Activated CD4-positive, alpha-beta T cell treated with anti-CD3 and anti-CD28 coated beads, Interleukin-2, amount 10 ng/mL, durations not matched to agents 7 days and 5 days (primary cell): ENCODE measurements around the gene CRIP3. TPM values are rescaled to one million over a fixed set of nuclear protein-coding genes. Genes with fewer than 3 reads are reported as not detected.

Experiments used
- total RNA-seq, 2 experiments: library from RNA; stranded (reverse); gene quantifications; one replicate each; pipeline ENCODE4 v1.2.3, GENCODE V29; 2021

CRIP3 gene
- total RNA-seq, 2 experiments from 2014 or later, result 0.67 TPM; not detected in 1

Other genes with a start within 250 kb of the CRIP3 start
- 10 to 100 TPM; 53.9 to 59.3 TPM for gene MRPL2, start 249.4 kb downstream of the CRIP3 start, total RNA-seq
- 10 to 100 TPM; 12.7 to 17.0 TPM for gene KLC4, start 249.2 kb downstream of the CRIP3 start, total RNA-seq
- 1 to 10 TPM; 1.3 to 1.9 TPM for gene PTK7, start 232.5 kb downstream of the CRIP3 start, total RNA-seq
- 10 to 100 TPM; 40.8 to 41.9 TPM for gene SRF, start 137.6 kb downstream of the CRIP3 start, total RNA-seq
- gene CUL9, start 126.6 kb downstream of the CRIP3 start, total RNA-seq, result 10 to 100 TPM; 57.8 to 60.7 TPM
- gene DNPH1, start 79.3 kb downstream of the CRIP3 start, total RNA-seq, result 10 to 100 TPM; 36.7 to 48.6 TPM
- under 1 TPM; 0.07 to 0.12 TPM for gene TTBK1, start 65.3 kb downstream of the CRIP3 start, total RNA-seq
- gene SLC22A7, start 10.6 kb downstream of the CRIP3 start, total RNA-seq, result not detected
- gene ZNF318, start 60.8 kb upstream of the CRIP3 start, total RNA-seq, result 10 to 100 TPM; 12.8 to 14.5 TPM
- gene ABCC10, start 118.7 kb upstream of the CRIP3 start, total RNA-seq, result 10 to 100 TPM; 47.1 to 53.2 TPM
- gene DLK2, start 146.7 kb upstream of the CRIP3 start, total RNA-seq, result not detected
- 10 to 100 TPM; 36.5 to 41.8 TPM for gene TJAP1, start 168.7 kb upstream of the CRIP3 start, total RNA-seq
- gene LRRC73, start 201.5 kb upstream of the CRIP3 start, total RNA-seq, result under 1 TPM; 0.48 to 0.52 TPM
- gene YIPF3, start 208.1 kb upstream of the CRIP3 start, total RNA-seq, result 10 to 100 TPM; 68.1 to 71.7 TPM
- gene POLR1C, start 208.3 kb upstream of the CRIP3 start, total RNA-seq, result 10 to 100 TPM; 23.1 to 33.4 TPM